Pancreas (tissue), 10 donors: Measurements from ENCODE around the gene FTO. TPM values are rescaled to one million over a fixed set of nuclear protein-coding genes. Genes with fewer than 3 reads are reported as not detected.
A peak's percentile ranks its signal among the peaks of the same experiment; 100 is the strongest.

ENCODE experiments used
- ATAC-seq, 4 donors: fragments of 200-7000 bp; cut with Tn5 transposase; one replicate each; pipeline versions ENCODE4 v1.8.0 to v1.9.1; 2020; ENCODE audit warnings: mild to moderate bottlenecking in 4 of 4, moderate library complexity in 4 of 4
- DNase-seq, 6 donors: peaks; one replicate each; pipeline ENCODE4 v3.0.0-alpha.2; 2020
- FAIRE-seq: peaks from 2 replicates; lab custom pipeline; 2012; peaks lifted over from hg19 to GRCh38; lab: Jason Lieb, UNC
- H3K27ac ChIP-seq, 4 donors: fragments of 200-600 bp; sonication (generic); 1 replicate in 3 of 4; 2 replicates in 1 of 4; pipeline versions ENCODE4 v1.5.0 to v1.8.0; 2020
- H3K27me3 ChIP-seq, 4 donors: fragments of 200-600 bp; one replicate each; pipeline ENCODE4 v1.8.0; 2021
- H3K36me3 ChIP-seq, 3 donors: fragments of 200-600 bp; sonication (generic) in 1 of 3; one replicate each; pipeline versions ENCODE4 v1.5.0 to v1.8.0; 2020 to 2021
- H3K4me1 ChIP-seq, 3 donors: fragments of 200-600 bp; one replicate each; pipeline ENCODE4 v1.8.0; 2021
- H3K4me3 ChIP-seq, 4 donors: fragments of 200-600 bp; sonication (generic) in 2 of 4; one replicate each; pipeline versions ENCODE4 v1.5.0 to v1.8.0; 2020 to 2021
- H3K9me3 ChIP-seq, 4 donors: fragments of 200-600 bp; one replicate each; pipeline ENCODE4 v1.8.0; 2021
- WGBS, 2 donors: extraction: QIAGEN DNeasy Blood & Tissue Kit; methylation state at CpG; one replicate each; pipeline ENCODE4 v1.1.7; 2013; 5-methylcytosine and 5-hydroxymethylcytosine counted together
- intact Hi-C, 3 donors: fragments of 100-400 bp; cut with DNase I; formaldehyde crosslinking; loops; one replicate each; pipeline versions ENCODE4 v1.11.1 to v1.14.2; 2022
- polyA plus RNA-seq, 2 donors: library from polyadenylated mRNA; stranded (reverse); fragments of 200-250 nt; gene quantifications; one replicate each; pipeline ENCODE4 v1.2.3, GENCODE V29; 2013
- total RNA-seq, 6 donors: library from RNA; stranded (reverse); fragmentation: NEBNext Ultra II Directional in 4 of 6; extraction: Animal tissue kit (Norgen Biotek cat#: 25700) in 4 of 6; gene quantifications; one replicate each; pipeline versions ENCODE4 v1.2.1 to v1.2.4, GENCODE V29; 2021 to 2023
- TF ChIP-seq, protein P1 (sequence below), 4 donors: fragments of 200-600 bp; sonication (generic) in 3 of 4; IDR thresholded peaks; one replicate each; pipeline versions ENCODE4 v1.5.0 to v1.8.0; 2021; ENCODE audit warnings: antibody characterized with exemption in 4 of 4
- donor health status: healthy with polysubstance abuse.
- donor health status: DM: no; HTN: no; CAD: no; lungs with moderate emphysema.
- donor health status: DM: no; HTN: no; CAD: no.
- donor health status: control.
- donor health status: control.
- donor health status: Bipolar disorder and iron deficiency.
- donor health status: DM: yes; HTN: yes; CAD: no.
- donor health status: DM: no; HTN: no; CAD: no.
- donor health status: DM: no; HTN: no; CAD: no.
- donor health status: DM: yes; HTN: yes; CAD: no.

Gene FTO
- total and polyA plus RNA-seq, 8 donors = 7.6 to 45.0 (median 31.7) TPM

DNA sequence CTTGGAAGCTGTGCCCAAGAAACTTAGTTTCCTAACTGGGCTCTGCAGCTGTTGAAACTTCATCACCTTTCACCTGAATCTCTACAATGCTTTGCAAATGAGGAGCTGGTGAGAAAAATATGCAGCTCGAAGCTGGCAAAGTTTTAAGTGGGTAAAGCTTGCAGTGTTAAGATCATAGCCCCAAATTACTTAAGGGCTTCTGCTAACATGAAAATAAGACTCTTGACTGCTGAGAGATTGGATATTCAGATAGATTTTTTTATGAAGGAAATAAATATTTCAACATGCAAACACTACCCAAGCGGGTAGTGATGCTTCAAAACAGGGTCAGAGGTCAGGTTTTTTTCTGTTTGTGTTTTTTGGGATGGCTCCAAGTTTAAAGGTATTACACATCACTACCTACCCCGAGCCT, 278.7 kb downstream of the FTO start:
- no peaks in the 10 kb centered on the region for H3K4me1 ChIP-seq
- H3K27ac ChIP-seq = no peak overlapping the region
- no peaks in the 10 kb centered on the region for H3K9me3 ChIP-seq
- TF ChIP-seq, protein P1, sequence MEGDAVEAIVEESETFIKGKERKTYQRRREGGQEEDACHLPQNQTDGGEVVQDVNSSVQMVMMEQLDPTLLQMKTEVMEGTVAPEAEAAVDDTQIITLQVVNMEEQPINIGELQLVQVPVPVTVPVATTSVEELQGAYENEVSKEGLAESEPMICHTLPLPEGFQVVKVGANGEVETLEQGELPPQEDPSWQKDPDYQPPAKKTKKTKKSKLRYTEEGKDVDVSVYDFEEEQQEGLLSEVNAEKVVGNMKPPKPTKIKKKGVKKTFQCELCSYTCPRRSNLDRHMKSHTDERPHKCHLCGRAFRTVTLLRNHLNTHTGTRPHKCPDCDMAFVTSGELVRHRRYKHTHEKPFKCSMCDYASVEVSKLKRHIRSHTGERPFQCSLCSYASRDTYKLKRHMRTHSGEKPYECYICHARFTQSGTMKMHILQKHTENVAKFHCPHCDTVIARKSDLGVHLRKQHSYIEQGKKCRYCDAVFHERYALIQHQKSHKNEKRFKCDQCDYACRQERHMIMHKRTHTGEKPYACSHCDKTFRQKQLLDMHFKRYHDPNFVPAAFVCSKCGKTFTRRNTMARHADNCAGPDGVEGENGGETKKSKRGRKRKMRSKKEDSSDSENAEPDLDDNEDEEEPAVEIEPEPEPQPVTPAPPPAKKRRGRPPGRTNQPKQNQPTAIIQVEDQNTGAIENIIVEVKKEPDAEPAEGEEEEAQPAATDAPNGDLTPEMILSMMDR (IDR thresholded peaks at IDR 0.05) = no peak
- no peaks in the 10 kb centered on the region for H3K27me3 ChIP-seq
- FAIRE-seq (no peak), DNase-seq (no peak), ATAC-seq (no peak)
- 62 to 73% methylated on average over 3 of the region's 3 CpGs for WGBS, 2 donors
- no peak overlapping the region for H3K4me3 ChIP-seq
- H3K36me3 ChIP-seq = no peaks in the 10 kb centered on the region
- intact Hi-C loops = no loop called here

DNA sequence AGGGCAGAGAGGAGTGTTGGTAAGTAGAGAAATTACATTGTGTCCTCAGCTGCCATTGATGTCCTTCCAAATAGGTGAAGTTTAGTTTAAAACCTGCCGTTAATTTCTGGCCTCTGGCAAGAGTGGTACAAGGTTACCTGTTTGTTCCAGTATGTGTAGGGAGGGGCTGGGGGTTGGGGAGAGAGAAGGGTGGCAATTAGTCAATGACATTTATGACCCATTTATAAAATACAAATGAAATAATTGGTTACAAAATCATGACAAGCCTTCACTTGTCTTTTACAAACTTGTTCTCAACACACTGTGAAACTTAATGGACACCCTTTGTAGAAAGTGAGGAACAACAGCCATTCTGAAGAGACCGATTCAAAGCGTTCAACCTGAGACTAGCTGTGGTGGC, 281.0 kb downstream of the FTO start:
- ATAC-seq = peak in 1 of 4 donors; percentile 64
- Histone ChIP-seq H3K27me3 (no peaks in the 10 kb centered on the region), H3K9me3 (no peaks in the 10 kb centered on the region), H3K36me3 (no peaks in the 10 kb centered on the region), H3K27ac (no peak overlapping the region), H3K4me3 (no peak overlapping the region), H3K4me1 (no peaks in the 10 kb centered on the region)
- WGBS, 2 donors = 67 to 71% methylated on average over 3 of the region's 3 CpGs
- DNase-seq = no peak
- FAIRE-seq = no peak
- intact Hi-C loops = no loop called here
- TF ChIP-seq, protein P1 (IDR thresholded peaks at IDR 0.05) = no peak

DNA sequence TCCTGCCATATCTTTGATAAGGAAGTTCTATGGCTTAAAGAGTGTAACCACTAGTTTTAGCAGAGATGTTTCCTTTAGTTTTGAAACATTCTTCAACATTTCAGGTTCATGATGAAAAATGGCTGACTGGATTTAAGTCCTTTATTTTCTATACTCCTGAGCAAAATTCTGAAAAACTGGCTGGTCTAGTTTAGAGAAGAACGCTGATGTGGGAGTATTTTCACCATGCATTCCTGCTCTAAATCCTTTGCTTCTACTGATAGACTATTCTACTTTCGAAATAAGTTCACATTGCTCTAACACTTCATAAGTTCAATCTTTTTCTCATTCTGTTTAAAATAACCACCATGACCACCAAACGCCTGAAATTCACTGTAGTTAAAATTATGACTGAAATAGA, 281.9 kb downstream of the FTO start:
- no peak overlapping the region for H3K27ac ChIP-seq
- WGBS, 2 donors = 81% methylated on average over 3 of the region's 3 CpGs
- H3K9me3 ChIP-seq = no peaks in the 10 kb centered on the region
- H3K36me3 ChIP-seq = no peaks in the 10 kb centered on the region
- peaks cover 0 to 2% (median 1%) of the 10 kb centered on the region in 3 donors for H3K4me1 ChIP-seq
- H3K4me3 ChIP-seq = no peak overlapping the region
- TF ChIP-seq, protein P1 (IDR thresholded peaks at IDR 0.05) = no peak
- intact Hi-C loops = no loop called here
- FAIRE-seq (no peak), ATAC-seq (no peak), DNase-seq (no peak)
- no peaks in the 10 kb centered on the region for H3K27me3 ChIP-seq

DNA sequence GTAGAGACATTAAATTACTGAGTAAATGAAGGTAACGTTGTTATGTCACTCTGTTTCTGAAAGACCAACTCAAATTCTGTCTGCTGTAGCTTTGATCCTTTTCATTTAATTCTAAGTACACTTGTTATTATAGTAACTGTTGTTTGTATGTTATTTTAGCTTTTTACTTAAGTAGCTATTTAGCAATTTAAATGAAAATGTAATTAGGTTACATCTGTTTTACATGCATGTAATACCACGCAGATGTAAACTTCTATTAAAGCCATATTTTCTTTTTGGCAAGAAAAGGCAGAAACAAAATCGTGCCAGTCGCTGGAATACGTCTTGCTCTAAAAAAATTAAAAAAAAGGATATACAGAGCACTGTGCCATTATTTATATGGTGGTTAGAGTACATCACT, 282.8 kb downstream of the FTO start:
- Histone ChIP-seq H3K4me1 (peaks cover 6 to 11% (median 9%) of the 10 kb centered on the region in 3 donors), H3K4me3 (no peak overlapping the region), H3K27me3 (no peaks in the 10 kb centered on the region), H3K9me3 (no peaks in the 10 kb centered on the region), H3K36me3 (no peaks in the 10 kb centered on the region), H3K27ac (no peak overlapping the region)
- WGBS, 2 donors = 95 to 99% methylated on average over 5 of the region's 5 CpGs
- TF ChIP-seq, protein P1 (IDR thresholded peaks at IDR 0.05) = no peak
- ATAC-seq (no peak), DNase-seq (no peak), FAIRE-seq (no peak)
- intact Hi-C loops = no loop called here

DNA sequence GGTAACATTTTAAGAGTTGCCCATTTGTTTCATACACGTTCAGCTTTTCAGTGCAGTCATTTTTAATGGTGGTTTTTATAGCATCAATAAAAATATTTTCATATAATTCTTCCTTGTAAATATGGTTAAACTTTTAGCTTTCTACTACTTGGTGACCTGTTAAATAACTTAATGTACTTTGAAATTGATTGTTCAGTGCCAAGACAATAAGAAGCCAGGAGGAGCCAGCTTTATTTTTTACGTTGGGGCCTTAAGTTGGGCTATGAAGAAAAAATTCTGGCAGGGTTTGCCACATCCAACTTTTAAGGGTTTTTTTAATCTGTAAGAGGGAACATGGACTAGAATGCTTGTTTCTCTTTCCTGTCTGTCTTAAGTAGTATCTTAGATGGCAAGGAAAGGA, 284.2 kb downstream of the FTO start:
- H3K27me3 ChIP-seq = no peaks in the 10 kb centered on the region
- no peak overlapping the region for H3K27ac ChIP-seq
- no peaks in the 10 kb centered on the region for H3K36me3 ChIP-seq
- FAIRE-seq (no peak), ATAC-seq (no peak), DNase-seq (no peak)
- TF ChIP-seq, protein P1 (IDR thresholded peaks at IDR 0.05) = no peak
- WGBS, 2 donors = 56 to 63% methylated on average over 2 of the region's 2 CpGs
- H3K9me3 ChIP-seq = no peaks in the 10 kb centered on the region
- H3K4me1 ChIP-seq = peaks cover 6 to 15% (median 11%) of the 10 kb centered on the region in 3 donors
- no peak overlapping the region for H3K4me3 ChIP-seq
- intact Hi-C loops = no loop called here
